ENCODE data around the gene GP5. TPM values are rescaled to one million over a fixed set of nuclear protein-coding genes. Genes with fewer than 3 reads are reported as not detected.

Gene GP5
- total and polyA plus RNA-seq, 4 donors: 0.03 to 3.3 (median 0.16) TPM

GRCh38 chr3:194418671-194419070 lies 19.6 kb upstream of the GP5 start (continued):
- no peak for TF ChIP-seq MAX (IDR thresholded peaks at IDR 0.05)
- TF ChIP-seq GABPA (IDR thresholded peaks at IDR 0.05 in 1 of 2, conservative IDR thresholded peaks at IDR 0.05 in 1 of 2): no peak
- no peak for TF ChIP-seq TAF1 (conservative IDR thresholded peaks at IDR 0.05)

- TF ChIP-seq SP1 (IDR thresholded peaks at IDR 0.05) (no peak), EGR1 (IDR thresholded peaks at IDR 0.05; ENCODE audit: low read depth in 2 of 2) (no peak), REST (IDR thresholded peaks at IDR 0.05) (no peak), JUND (IDR thresholded peaks at IDR 0.05) (no peak), RXRA (IDR thresholded peaks at IDR 0.05) (no peak), ZBTB33 (IDR thresholded peaks at IDR 0.05) (no peak), NR2F2 (IDR thresholded peaks at IDR 0.05) (no peak), ATF3 (IDR thresholded peaks at IDR 0.05) (no peak), MAX (IDR thresholded peaks at IDR 0.05) (no peak), FOXA2 (IDR thresholded peaks at IDR 0.05) (no peak), HNF4A (conservative IDR thresholded peaks at IDR 0.05) (no peak), YY1 (IDR thresholded peaks at IDR 0.05) (no peak)
- TF ChIP-seq, protein P1, sequence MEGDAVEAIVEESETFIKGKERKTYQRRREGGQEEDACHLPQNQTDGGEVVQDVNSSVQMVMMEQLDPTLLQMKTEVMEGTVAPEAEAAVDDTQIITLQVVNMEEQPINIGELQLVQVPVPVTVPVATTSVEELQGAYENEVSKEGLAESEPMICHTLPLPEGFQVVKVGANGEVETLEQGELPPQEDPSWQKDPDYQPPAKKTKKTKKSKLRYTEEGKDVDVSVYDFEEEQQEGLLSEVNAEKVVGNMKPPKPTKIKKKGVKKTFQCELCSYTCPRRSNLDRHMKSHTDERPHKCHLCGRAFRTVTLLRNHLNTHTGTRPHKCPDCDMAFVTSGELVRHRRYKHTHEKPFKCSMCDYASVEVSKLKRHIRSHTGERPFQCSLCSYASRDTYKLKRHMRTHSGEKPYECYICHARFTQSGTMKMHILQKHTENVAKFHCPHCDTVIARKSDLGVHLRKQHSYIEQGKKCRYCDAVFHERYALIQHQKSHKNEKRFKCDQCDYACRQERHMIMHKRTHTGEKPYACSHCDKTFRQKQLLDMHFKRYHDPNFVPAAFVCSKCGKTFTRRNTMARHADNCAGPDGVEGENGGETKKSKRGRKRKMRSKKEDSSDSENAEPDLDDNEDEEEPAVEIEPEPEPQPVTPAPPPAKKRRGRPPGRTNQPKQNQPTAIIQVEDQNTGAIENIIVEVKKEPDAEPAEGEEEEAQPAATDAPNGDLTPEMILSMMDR (IDR thresholded peaks at IDR 0.05; ENCODE audit: low read depth, low read length, missing input control): no peak
- DNase-seq (ENCODE audit: low spot score): no peak
- WGBS: 88% methylated on average over 7 of the region's 7 CpGs
- Histone ChIP-seq H3K27ac (ENCODE audit: low read depth in 1 of 2, low read length in 2 of 2) (no peak overlapping the region), H3K4me1 (ENCODE audit: control insufficient read depth in 4 of 4, insufficient read depth in 4 of 4, low read length in 3 of 4) (no peaks in the 10 kb centered on the region), H3K9me3 (ENCODE audit: control insufficient read depth in 4 of 4, low read length in 3 of 4) (no peaks in the 10 kb centered on the region), H3K4me3 (ENCODE audit: low read depth in 1 of 3, low read length in 3 of 3) (no peak overlapping the region), H3K9ac (ENCODE audit: low read depth in 1 of 2, low read length in 2 of 2) (no peak overlapping the region), H3K27me3 (ENCODE audit: control insufficient read depth in 4 of 4, insufficient read depth in 4 of 4, low read length in 3 of 4) (no peaks in the 10 kb centered on the region), H3K36me3 (ENCODE audit: control insufficient read depth in 4 of 4, insufficient read depth in 3 of 4, low read depth in 1 of 4, low read length in 3 of 4) (peaks cover 2 to 25% (median 23%) of the 10 kb centered on the region in 4 donors)
Measured at GRCh38 chr3:194407423-194407822, 8.4 kb upstream of the GP5 start.

Measured in liver (tissue), 9 donors.